ENCODE data around the gene SLC1A5.

GRCh38 chr19:46728693-46729339, 59.6 kb downstream of the SLC1A5 start:
- TF ChIP-seq, protein P1, sequence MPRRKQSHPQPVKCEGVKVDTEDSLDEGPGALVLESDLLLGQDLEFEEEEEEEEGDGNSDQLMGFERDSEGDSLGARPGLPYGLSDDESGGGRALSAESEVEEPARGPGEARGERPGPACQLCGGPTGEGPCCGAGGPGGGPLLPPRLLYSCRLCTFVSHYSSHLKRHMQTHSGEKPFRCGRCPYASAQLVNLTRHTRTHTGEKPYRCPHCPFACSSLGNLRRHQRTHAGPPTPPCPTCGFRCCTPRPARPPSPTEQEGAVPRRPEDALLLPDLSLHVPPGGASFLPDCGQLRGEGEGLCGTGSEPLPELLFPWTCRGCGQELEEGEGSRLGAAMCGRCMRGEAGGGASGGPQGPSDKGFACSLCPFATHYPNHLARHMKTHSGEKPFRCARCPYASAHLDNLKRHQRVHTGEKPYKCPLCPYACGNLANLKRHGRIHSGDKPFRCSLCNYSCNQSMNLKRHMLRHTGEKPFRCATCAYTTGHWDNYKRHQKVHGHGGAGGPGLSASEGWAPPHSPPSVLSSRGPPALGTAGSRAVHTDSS (tag by site-specific recombination; IDR thresholded peaks at IDR 0.05): peak; percentile 61
- TF ChIP-seq ZNF423 (tag by site-specific recombination; IDR thresholded peaks at IDR 0.05) (no peak), FEZF1 (tag by site-specific recombination; IDR thresholded peaks at IDR 0.05) (no peak)

All from HEK293 (cell line).